ENCODE data around the gene CDK17. TPM values are rescaled to one million over a fixed set of nuclear protein-coding genes. Genes with fewer than 3 reads are reported as not detected.
"Not testable (repeated sequence)": the region's sequence is repeated elsewhere in the genome, so short reads cannot be mapped to it uniquely, and the experiment has no call there.

CDK17 gene
- total RNA-seq, 2 experiments from 2014 or later: 41.4 to 45.8 TPM

DNA sequence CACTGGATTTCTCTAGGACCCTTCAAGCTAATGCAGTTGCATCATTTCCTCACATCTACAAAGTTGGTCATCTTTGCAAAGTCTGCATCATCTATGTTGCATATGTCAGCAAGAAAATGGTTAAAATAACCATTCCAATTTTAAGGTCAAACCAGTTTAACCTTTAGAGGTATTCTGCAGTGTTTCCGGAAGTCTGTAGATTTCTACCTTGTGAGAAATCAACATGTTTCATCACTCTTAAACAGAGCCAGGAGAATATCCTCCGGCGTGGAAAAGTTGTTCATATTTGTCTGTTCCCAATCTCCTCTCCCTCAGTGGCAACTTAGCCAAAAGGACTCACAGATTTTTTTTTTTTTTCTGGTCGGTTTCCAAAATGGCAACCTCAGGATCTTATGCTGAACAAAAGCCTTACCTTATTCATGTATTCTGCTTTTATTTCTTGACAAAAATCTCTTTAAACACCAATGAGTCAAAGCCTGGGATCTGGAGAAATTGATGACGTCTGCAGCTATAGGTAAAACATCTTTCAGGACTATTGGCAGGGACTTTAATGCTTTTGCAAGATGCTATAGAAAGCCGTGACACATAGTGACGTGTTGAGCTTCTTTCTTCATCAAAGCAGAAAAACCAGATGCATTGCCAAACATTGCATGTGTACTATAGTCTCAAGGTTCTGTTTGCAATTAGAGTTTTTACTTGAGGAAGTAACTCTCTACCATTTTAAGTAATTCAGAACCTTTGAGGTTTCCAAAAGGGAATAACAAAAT is 16.0 kb upstream of the CDK17 start:
- intact Hi-C loops (cut with micrococcal nuclease): no loop called here
- H3K4me3 Mint-ChIP-seq: no peak overlapping the region
- peaks cover 23% of the 10 kb centered on the region for H3K4me1 Mint-ChIP-seq (ENCODE audit: low read depth)
- no peak overlapping the region for H3K27ac Mint-ChIP-seq
- CTCF ChIA-PET: no interaction called here
- no peak for DNase-seq
- no peaks in the 10 kb centered on the region for H3K36me3 Mint-ChIP-seq (ENCODE audit: low read depth)
- no peaks in the 10 kb centered on the region for H3K9me3 Mint-ChIP-seq
- H3K27me3 Mint-ChIP-seq (ENCODE audit: low read depth): no peaks in the 10 kb centered on the region

DNA sequence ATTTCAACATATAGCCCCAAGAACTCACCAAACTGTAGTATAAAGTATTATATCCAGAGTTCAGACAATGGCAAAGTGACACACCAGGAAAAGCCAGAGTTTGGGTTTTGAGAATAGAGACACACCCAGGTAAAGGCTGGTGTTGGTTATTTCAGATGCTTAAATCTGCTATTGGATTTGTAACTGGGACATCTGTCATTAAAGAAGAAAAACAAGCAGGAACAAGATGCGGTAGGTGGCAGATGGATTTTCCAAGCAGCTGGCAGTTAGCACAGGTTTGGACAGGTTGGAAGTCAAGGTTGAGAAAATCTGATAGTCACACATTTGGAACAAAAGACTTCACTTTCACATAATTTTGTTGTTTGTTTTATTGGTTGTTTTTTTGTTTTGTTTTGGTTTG is 14.4 kb upstream of the CDK17 start:
- no peaks in the 10 kb centered on the region for H3K36me3 Mint-ChIP-seq (ENCODE audit: low read depth)
- intact Hi-C loops (cut with micrococcal nuclease): no loop called here
- no peak overlapping the region for H3K27ac Mint-ChIP-seq
- H3K4me1 Mint-ChIP-seq (ENCODE audit: low read depth): peaks cover 7% of the 10 kb centered on the region
- H3K9me3 Mint-ChIP-seq: no peaks in the 10 kb centered on the region
- CTCF ChIA-PET: interaction anchor here (0.8 kb wide), 1 partner anchor 11 kb away, joined by 4 read pairs; no protein-coding TSS in a partner anchor
- no peaks in the 10 kb centered on the region for H3K27me3 Mint-ChIP-seq (ENCODE audit: low read depth)
- no peak overlapping the region for H3K4me3 Mint-ChIP-seq
- DNase-seq: no peak

DNA sequence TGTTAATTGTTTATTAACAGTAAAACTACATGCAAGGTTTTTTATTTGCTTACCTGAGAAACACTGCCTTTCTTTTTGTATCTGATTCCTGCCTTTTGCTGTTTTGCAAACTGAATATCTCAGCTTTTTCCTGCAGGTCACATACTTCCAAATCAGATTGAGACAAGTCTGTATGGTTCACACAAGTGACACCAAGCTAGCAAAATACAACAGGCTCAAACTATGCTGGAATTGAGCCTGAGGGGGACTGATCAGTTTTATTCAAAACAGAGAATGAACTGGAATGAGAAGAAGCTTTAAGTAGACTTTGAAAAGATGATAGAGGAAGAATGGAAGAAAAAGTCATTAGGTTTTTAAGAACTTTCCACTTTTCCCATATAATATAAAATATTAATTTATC is 12.2 kb upstream of the CDK17 start:
- Mint-ChIP-seq H3K36me3 (ENCODE audit: low read depth) (no peaks in the 10 kb centered on the region), H3K9me3 (no peaks in the 10 kb centered on the region), H3K27me3 (ENCODE audit: low read depth) (no peaks in the 10 kb centered on the region), H3K27ac (no peak overlapping the region), H3K4me1 (ENCODE audit: low read depth) (peaks cover under 1% of the 10 kb centered on the region), H3K4me3 (no peak overlapping the region)
- intact Hi-C loops (cut with micrococcal nuclease): no loop called here
- CTCF ChIA-PET: interaction anchor here (0.5 to 1.4 kb wide), 2 partner anchors 11 to 65 kb away, joined by 3 to 5 read pairs; no protein-coding TSS in a partner anchor
- no peak for DNase-seq

DNA sequence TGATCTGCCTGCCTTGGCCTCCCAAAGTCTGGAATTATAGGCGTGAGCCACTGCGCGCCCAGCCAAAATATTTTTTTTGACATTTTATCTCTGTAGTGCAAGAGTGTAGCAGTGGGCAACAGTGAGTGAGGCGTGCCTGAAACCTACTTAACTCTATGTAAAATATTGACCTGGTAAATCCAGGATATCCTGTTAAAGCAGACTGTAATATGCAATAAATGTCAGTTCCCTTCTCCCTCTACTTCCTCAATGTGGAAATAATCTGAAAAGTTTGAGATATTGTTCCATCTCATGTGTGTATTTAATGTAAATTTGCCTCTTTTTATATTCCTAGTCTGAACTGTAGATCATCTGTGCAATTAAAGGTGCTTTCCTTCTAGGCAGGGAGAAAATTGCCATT is 9.5 kb upstream of the CDK17 start:
- Mint-ChIP-seq H3K4me1 (ENCODE audit: low read depth) (no peaks in the 10 kb centered on the region), H3K27ac (no peak overlapping the region), H3K27me3 (ENCODE audit: low read depth) (no peaks in the 10 kb centered on the region), H3K4me3 (no peak overlapping the region), H3K9me3 (no peaks in the 10 kb centered on the region), H3K36me3 (ENCODE audit: low read depth) (no peaks in the 10 kb centered on the region)
- CTCF ChIA-PET: interaction anchor here (0.7 kb wide), 1 partner anchor 17 kb away, joined by 3 read pairs; no protein-coding TSS in a partner anchor
- intact Hi-C loops (cut with micrococcal nuclease): loop anchor here (10.0 kb wide), 2 partner anchors 465 to 555 kb away; partner anchors contain the start of genes AMDHD1, CCDC38 and SNRPF
- no peak for DNase-seq

GRCh38 chr12:96408993-96409392 is 8.8 kb upstream of the CDK17 start:
- no peak for DNase-seq
- Mint-ChIP-seq H3K36me3 (ENCODE audit: low read depth) (no peaks in the 10 kb centered on the region), H3K4me1 (ENCODE audit: low read depth) (no peaks in the 10 kb centered on the region), H3K27ac (no peak overlapping the region), H3K27me3 (ENCODE audit: low read depth) (no peaks in the 10 kb centered on the region), H3K4me3 (no peak overlapping the region), H3K9me3 (no peaks in the 10 kb centered on the region)
- CTCF ChIA-PET: no interaction called here
- intact Hi-C loops (cut with micrococcal nuclease): loop anchor here (10.0 kb wide), 2 partner anchors 464 to 554 kb away; partner anchors contain the start of genes AMDHD1, CCDC38 and SNRPF

GRCh38 chr12:96407429-96408097 is 7.3 kb upstream of the CDK17 start:
- H3K9me3 Mint-ChIP-seq; H3K36me3 Mint-ChIP-seq (ENCODE audit: low read depth); DNase-seq; H3K4me3 Mint-ChIP-seq; H3K4me1 Mint-ChIP-seq (ENCODE audit: low read depth); H3K27ac Mint-ChIP-seq; H3K27me3 Mint-ChIP-seq (ENCODE audit: low read depth): not testable (repeated sequence)
- CTCF ChIA-PET: interaction anchor here (1.0 kb wide), 1 partner anchor 84 kb away, joined by 3 read pairs; no protein-coding TSS in a partner anchor
- intact Hi-C loops (cut with micrococcal nuclease): loop anchor here (10.0 kb wide), 2 partner anchors 463 to 553 kb away; partner anchors contain the start of genes AMDHD1, CCDC38 and SNRPF

DNA sequence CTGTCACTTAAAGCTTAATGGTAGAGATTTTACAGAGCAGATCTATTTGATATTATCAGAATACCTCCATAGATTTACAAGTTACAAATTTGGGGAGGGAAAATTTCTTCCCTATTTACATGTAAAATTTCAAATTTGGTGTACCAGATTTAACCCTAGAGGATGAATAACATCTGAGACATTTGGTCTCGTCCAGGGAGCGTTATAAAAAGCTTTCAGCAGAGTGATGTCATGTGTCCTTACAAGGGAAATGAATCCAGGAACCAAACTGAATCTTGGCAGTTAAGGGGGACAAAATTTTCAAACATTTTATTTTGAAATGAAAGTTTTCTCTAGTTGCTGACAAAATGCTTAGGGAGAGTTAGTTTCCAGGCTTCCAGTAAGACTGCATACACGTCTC is 4.5 kb upstream of the CDK17 start:
- no peak for DNase-seq
- H3K9me3 Mint-ChIP-seq: no peaks in the 10 kb centered on the region
- no peaks in the 10 kb centered on the region for H3K27me3 Mint-ChIP-seq (ENCODE audit: low read depth)
- intact Hi-C loops (cut with micrococcal nuclease): loop anchor here (5.0 to 10.0 kb wide), 3 partner anchors 267 to 550 kb away; partner anchors contain the start of genes AMDHD1, CCDC38 and SNRPF
- H3K4me1 Mint-ChIP-seq (ENCODE audit: low read depth): peaks cover 9% of the 10 kb centered on the region
- H3K36me3 Mint-ChIP-seq (ENCODE audit: low read depth): no peaks in the 10 kb centered on the region
- H3K27ac Mint-ChIP-seq: no peak overlapping the region
- no peak overlapping the region for H3K4me3 Mint-ChIP-seq
- CTCF ChIA-PET: interaction anchor here (1.0 to 2.0 kb wide), 4 partner anchors 10 to 193 kb away, joined by 3 to 9 read pairs (median 4); no protein-coding TSS in a partner anchor

- no peak for DNase-seq
- Mint-ChIP-seq H3K9me3 (no peaks in the 10 kb centered on the region), H3K27ac (no peak overlapping the region), H3K4me1 (ENCODE audit: low read depth) (peaks cover 9% of the 10 kb centered on the region), H3K27me3 (ENCODE audit: low read depth) (no peaks in the 10 kb centered on the region), H3K36me3 (ENCODE audit: low read depth) (no peaks in the 10 kb centered on the region), H3K4me3 (no peak overlapping the region)
- intact Hi-C loops (cut with micrococcal nuclease): loop anchor here (5.0 to 10.0 kb wide), 3 partner anchors 267 to 549 kb away; partner anchors contain the start of genes AMDHD1, CCDC38 and SNRPF
- CTCF ChIA-PET: interaction anchor here (1.0 to 2.0 kb wide), 4 partner anchors 11 to 192 kb away, joined by 3 to 9 read pairs (median 4); no protein-coding TSS in a partner anchor
Observed at GRCh38 chr12:96403870-96404269, 3.6 kb upstream of the CDK17 start.

GRCh38 chr12:96402522-96402921 is 2.3 kb upstream of the CDK17 start:
- not testable (repeated sequence) for H3K27me3 Mint-ChIP-seq (ENCODE audit: low read depth); H3K4me3 Mint-ChIP-seq; H3K9me3 Mint-ChIP-seq; DNase-seq; H3K36me3 Mint-ChIP-seq (ENCODE audit: low read depth); H3K27ac Mint-ChIP-seq
- peaks cover 11% of the 10 kb centered on the region for H3K4me1 Mint-ChIP-seq (ENCODE audit: low read depth)
- CTCF ChIA-PET: interaction anchor here (0.8 to 5.0 kb wide), 5 partner anchors 43 to 341 kb away, joined by 3 to 33 read pairs (median 14); partner anchors contain the start of gene CFAP54
- intact Hi-C loops (cut with micrococcal nuclease): loop anchor here (5.0 to 10.0 kb wide), 3 partner anchors 265 to 548 kb away; partner anchors contain the start of genes AMDHD1, CCDC38 and SNRPF

GRCh38 chr12:96402061-96402460 is 1.8 kb upstream of the CDK17 start:
- CTCF ChIA-PET: interaction anchor here (0.7 to 5.0 kb wide), 11 partner anchors 35 to 341 kb away, joined by 3 to 33 read pairs (median 5); partner anchors contain the start of gene CFAP54
- H3K36me3 Mint-ChIP-seq (ENCODE audit: low read depth): no peaks in the 10 kb centered on the region
- no peaks in the 10 kb centered on the region for H3K9me3 Mint-ChIP-seq
- H3K4me1 Mint-ChIP-seq (ENCODE audit: low read depth): peaks cover 16% of the 10 kb centered on the region
- intact Hi-C loops (cut with micrococcal nuclease): loop anchor here (5.0 to 10.0 kb wide), 3 partner anchors 265 to 547 kb away; partner anchors contain the start of genes AMDHD1, CCDC38 and SNRPF
- H3K27ac Mint-ChIP-seq: no peak overlapping the region
- DNase-seq: no peak
- no peaks in the 10 kb centered on the region for H3K27me3 Mint-ChIP-seq (ENCODE audit: low read depth)
- no peak overlapping the region for H3K4me3 Mint-ChIP-seq

DNA sequence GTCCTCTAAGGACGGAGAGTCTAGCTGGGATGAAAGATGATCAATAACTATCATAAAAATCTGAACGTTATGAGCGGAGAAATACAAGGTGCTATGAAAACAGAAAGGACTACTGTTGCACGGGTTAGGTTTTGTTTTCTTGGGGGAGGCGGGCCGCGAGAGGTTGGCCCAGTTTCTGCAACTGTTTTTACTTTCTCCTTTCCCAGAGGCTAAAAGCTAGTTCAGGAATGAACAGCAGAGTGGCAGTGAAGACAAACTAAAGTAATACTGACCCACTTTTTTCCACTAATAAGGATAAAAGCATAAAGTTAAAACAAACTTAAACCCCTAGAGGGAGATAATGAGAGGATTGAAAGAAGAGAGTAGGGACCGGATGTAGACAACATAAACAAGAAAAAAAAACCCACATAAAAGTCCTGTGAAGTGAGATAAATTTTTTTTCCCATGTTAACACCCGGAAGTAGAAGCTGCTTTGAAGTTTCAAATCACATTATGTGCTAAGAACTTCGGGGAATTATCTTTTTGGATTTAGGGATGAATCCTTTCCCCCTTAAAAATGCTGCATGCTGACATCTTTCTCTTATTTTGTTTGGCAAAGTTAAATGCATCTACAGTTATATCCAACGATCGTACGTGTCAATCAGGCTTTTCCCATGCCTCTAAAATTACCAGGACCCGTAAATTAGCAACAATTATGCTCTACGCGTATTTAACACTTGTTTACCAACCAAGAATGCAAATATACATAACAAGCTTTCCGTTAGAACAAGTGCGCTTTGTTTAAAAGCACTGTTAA is 1.0 kb upstream of the CDK17 start:
- peak; percentile 63 for DNase-seq
- H3K4me3 Mint-ChIP-seq: peak overlapping the region; percentile 81
- CTCF ChIA-PET: interaction anchor here (0.6 to 5.0 kb wide), 33 partner anchors 10 to 484 kb away, joined by 3 to 33 read pairs (median 5); partner anchors contain the start of gene CFAP54
- peak overlapping the region; percentile 94 for H3K27ac Mint-ChIP-seq
- intact Hi-C loops (cut with micrococcal nuclease): loop anchor here (1.0 to 10.0 kb wide), 19 partner anchors 26 to 546 kb away; partner anchors contain the start of genes AMDHD1, CCDC38, CFAP54 and LTA4H
- H3K9me3 Mint-ChIP-seq: no peaks in the 10 kb centered on the region
- no peaks in the 10 kb centered on the region for H3K36me3 Mint-ChIP-seq (ENCODE audit: low read depth)
- peaks cover 24% of the 10 kb centered on the region for H3K4me1 Mint-ChIP-seq (ENCODE audit: low read depth)
- no peaks in the 10 kb centered on the region for H3K27me3 Mint-ChIP-seq (ENCODE audit: low read depth)
